ENCODE results near the gene KRTAP4-16. TPM values are rescaled to one million over a fixed set of nuclear protein-coding genes. Genes with fewer than 3 reads are reported as not detected.
"Not testable (repeated sequence)": the region's sequence is repeated elsewhere in the genome, so short reads cannot be mapped to it uniquely, and the experiment has no call there.

The KRTAP4-16 gene
- total and polyA plus RNA-seq, 9 donors: not detected

DNA sequence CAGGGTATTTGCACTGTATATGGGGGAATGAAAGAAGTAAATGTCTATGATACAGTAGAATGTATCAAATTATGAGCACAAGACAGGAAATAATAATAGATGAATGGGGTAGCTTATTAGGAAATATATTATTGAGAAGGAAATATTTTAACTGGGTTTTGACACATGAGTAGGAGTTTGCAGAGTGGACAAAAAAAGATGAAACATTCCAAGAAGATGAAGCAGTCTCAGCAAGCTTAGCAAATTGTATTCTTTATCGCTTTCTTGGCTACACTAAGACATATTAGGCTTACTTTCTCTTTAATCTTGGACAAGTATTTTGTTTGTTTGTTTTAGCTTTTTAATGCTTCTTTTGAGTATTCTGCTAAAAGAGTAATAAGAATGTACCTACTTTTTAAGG lies 1.9 kb upstream of the KRTAP4-16 start:
- no peaks in the 10 kb centered on the region for H3K9me3 ChIP-seq (replicated peaks; ENCODE audit: control insufficient read depth, low read depth, low read length)
- DNase-seq: no peak
- no CpG with 5 or more reads among the region's 1 CpG for WGBS (ENCODE audit: insufficient coverage)
- H3K4me1 ChIP-seq (ENCODE audit: control insufficient read depth, insufficient read depth, low read length): no peaks in the 10 kb centered on the region
- H3K4me3 ChIP-seq (ENCODE audit: low read length): no peak overlapping the region
- H3K27me3 ChIP-seq (ENCODE audit: control insufficient read depth, insufficient read depth, low read length): no peaks in the 10 kb centered on the region
- H3K36me3 ChIP-seq (ENCODE audit: control insufficient read depth, insufficient read depth, low read length): no peaks in the 10 kb centered on the region
- H3K27ac ChIP-seq (ENCODE audit: low read length): no peak overlapping the region

DNA sequence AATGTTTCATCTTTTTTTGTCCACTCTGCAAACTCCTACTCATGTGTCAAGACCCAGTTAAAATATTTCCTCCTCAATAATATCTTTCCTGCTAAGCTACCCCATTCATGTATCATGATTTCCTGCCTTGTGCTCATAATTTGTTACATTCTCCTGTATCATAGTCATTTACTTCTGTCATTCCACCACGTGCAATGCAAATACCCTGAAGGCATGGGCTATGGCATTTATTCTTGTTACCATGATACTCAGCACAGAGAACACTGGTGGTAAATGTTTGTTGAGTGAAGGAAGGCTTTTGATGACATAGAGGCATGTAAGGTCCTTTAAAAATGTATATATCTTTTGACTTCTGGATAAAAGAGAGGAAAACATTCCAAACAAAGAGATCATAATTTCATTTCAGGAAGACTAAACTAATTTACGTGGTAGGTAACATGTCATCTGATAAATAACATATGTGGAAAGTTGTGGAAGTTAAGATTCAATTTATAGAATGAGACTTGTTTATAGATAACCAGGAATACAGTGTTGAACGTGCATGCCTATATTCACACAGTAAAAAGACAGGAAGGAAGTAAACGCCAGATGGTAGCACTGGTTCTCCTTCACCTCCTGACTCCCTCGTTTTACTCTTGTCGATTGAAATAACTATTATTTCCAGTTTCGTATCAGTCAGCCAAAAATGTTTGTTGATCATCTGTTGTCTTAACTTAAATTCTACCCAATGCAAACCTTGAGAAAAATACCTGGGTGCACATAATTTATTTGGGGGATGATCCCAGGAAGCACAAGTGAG lies 2.1 kb downstream of the KRTAP4-16 start:
- WGBS (ENCODE audit: insufficient coverage): no CpG with 5 or more reads among the region's 7 CpGs
- not testable (repeated sequence) for DNase-seq

DNA sequence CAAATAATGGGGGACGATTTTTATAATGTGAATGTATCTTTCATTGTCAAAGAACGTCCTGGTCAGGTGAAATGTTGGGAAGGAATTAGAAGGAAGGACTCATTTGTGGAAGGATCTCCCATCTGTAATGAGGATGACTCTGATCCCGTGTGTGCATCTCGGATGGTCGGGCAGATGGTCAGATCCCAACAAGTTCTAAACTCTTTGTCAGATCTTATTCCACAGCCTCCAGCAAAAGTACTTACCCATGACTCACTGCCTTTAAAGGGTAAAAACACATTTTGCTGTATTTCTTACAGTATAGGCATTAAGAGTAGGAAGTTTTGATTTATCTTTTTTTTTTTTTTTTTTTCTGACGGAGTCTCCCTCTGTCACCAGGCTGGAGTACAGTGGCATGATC lies 3.5 kb downstream of the KRTAP4-16 start:
- no peaks in the 10 kb centered on the region for H3K4me1 ChIP-seq (ENCODE audit: control insufficient read depth, insufficient read depth, low read length)
- H3K27me3 ChIP-seq (ENCODE audit: control insufficient read depth, insufficient read depth, low read length): no peaks in the 10 kb centered on the region
- DNase-seq: no peak
- H3K27ac ChIP-seq (ENCODE audit: low read length): no peak overlapping the region
- H3K4me3 ChIP-seq (ENCODE audit: low read length): no peak overlapping the region
- no CpG with 5 or more reads among the region's 6 CpGs for WGBS (ENCODE audit: insufficient coverage)
- H3K9me3 ChIP-seq (replicated peaks; ENCODE audit: control insufficient read depth, low read depth, low read length): no peaks in the 10 kb centered on the region
- no peaks in the 10 kb centered on the region for H3K36me3 ChIP-seq (ENCODE audit: control insufficient read depth, insufficient read depth, low read length)

More for the DNA sequence above, 2.1 kb downstream of the KRTAP4-16 start:
- H3K27ac ChIP-seq (ENCODE audit: low read length); H3K27me3 ChIP-seq (ENCODE audit: control insufficient read depth, insufficient read depth, low read length); H3K36me3 ChIP-seq (ENCODE audit: control insufficient read depth, insufficient read depth, low read length); H3K4me1 ChIP-seq (ENCODE audit: control insufficient read depth, insufficient read depth, low read length); H3K9me3 ChIP-seq (replicated peaks; ENCODE audit: control insufficient read depth, low read depth, low read length); H3K4me3 ChIP-seq (ENCODE audit: low read length): not testable (repeated sequence)

DNA sequence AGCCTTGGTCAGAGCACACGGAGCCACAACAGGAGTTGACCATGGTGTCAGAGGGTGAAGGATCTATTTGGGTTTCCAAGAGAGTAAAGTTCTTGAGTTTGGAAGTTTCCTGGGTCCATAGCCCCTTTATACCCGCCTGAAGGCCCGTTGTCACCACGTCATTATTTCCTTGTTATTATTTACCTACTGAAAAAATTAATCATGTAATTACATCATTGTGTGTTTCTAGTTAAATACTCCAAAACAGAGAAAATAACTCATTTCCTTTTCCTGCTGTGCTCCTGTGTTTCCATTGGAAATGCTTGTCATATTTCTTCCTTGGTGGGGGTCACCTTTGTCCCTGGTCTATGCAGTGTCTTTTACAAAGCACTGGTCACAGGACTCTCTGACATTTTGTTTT lies 4.0 kb downstream of the KRTAP4-16 start, which contains the start of gene KRTAP4-8:
Gene KRTAP4-8 (minus strand): TSS at position 101 of the 400 bp plus-strand sequence. CDS start 58 bp downstream, at position 43.
- WGBS (ENCODE audit: insufficient coverage): 50% methylated on average over 1 of the region's 4 CpGs
- H3K9me3 ChIP-seq (replicated peaks; ENCODE audit: control insufficient read depth, low read depth, low read length): no peaks in the 10 kb centered on the region

DNA sequence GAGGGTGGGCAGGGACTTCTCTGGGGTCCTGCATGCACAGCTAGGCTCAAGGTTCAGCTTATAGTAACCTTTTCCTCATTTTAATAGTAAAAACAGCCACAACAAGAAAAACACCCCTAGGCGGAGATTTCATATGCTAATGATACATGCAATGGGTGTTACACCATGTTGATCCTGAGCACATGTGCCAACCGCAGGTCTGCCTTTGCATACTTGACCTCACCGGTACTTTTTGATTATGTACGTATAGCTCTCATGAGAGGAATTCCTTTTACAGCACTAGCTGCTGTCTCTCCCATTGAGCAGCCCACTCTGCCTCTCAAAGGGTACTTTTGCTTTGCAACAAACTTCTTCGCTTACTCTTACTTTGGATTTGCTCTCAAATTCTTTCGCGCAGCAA lies 6.0 kb downstream of the KRTAP4-16 start:
- Histone ChIP-seq H3K27me3 (ENCODE audit: control insufficient read depth, insufficient read depth, low read length) (no peaks in the 10 kb centered on the region), H3K27ac (ENCODE audit: low read length) (no peak overlapping the region), H3K9me3 (replicated peaks; ENCODE audit: control insufficient read depth, low read depth, low read length) (no peaks in the 10 kb centered on the region), H3K4me1 (ENCODE audit: control insufficient read depth, insufficient read depth, low read length) (no peaks in the 10 kb centered on the region), H3K36me3 (ENCODE audit: control insufficient read depth, insufficient read depth, low read length) (no peaks in the 10 kb centered on the region), H3K4me3 (ENCODE audit: low read length) (no peak overlapping the region)
- WGBS (ENCODE audit: insufficient coverage): 86% methylated on average over 5 of the region's 7 CpGs
- no peak for DNase-seq

More for the DNA sequence above, 4.0 kb downstream of the KRTAP4-16 start, which contains the start of gene KRTAP4-8:
- Histone ChIP-seq H3K4me1 (ENCODE audit: control insufficient read depth, insufficient read depth, low read length) (no peaks in the 10 kb centered on the region), H3K4me3 (ENCODE audit: low read length) (no peak within 1 kb of the TSS), H3K27me3 (ENCODE audit: control insufficient read depth, insufficient read depth, low read length) (no peaks in the 10 kb centered on the region), H3K27ac (ENCODE audit: low read length) (no peak within 1 kb of the TSS), H3K36me3 (ENCODE audit: control insufficient read depth, insufficient read depth, low read length) (no peaks in the 10 kb centered on the region)
- DNase-seq: no peak

DNA sequence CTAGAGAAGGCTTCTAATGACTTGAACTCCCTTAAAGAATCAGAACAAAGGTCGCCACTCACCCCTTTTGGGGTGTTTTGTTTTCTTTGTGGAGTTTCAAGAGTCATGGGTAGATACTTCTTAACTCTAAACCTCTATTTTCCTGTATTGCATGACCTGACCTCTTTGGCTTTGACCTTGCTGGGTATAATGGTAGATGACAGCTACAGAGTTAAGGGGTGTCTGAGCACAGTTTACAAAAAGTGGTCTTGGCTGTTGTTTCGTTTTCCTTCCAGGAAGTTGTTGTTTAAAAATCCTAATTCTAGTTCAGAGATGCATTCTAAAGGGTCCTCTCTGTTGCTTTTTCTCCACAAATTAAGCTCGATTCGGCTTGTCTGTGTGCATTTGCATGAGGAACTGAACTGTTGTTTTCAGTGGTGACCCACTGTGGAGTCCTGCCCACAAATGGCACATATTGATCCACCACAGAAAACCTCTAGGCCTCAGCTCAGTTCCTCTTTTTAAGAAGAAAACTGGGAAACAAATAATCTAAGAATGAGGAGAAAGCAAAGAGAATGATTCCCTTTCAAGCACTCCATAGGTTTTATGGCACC lies 13.2 kb downstream of the KRTAP4-16 start:
- H3K27me3 ChIP-seq (ENCODE audit: control insufficient read depth, insufficient read depth, low read length); DNase-seq; H3K27ac ChIP-seq (ENCODE audit: low read length); H3K4me3 ChIP-seq (ENCODE audit: low read length); H3K4me1 ChIP-seq (ENCODE audit: control insufficient read depth, insufficient read depth, low read length); H3K9me3 ChIP-seq (replicated peaks; ENCODE audit: control insufficient read depth, low read depth, low read length); H3K36me3 ChIP-seq (ENCODE audit: control insufficient read depth, insufficient read depth, low read length): not testable (repeated sequence)
- no CpG with 5 or more reads among the region's 4 CpGs for WGBS (ENCODE audit: insufficient coverage)

DNA sequence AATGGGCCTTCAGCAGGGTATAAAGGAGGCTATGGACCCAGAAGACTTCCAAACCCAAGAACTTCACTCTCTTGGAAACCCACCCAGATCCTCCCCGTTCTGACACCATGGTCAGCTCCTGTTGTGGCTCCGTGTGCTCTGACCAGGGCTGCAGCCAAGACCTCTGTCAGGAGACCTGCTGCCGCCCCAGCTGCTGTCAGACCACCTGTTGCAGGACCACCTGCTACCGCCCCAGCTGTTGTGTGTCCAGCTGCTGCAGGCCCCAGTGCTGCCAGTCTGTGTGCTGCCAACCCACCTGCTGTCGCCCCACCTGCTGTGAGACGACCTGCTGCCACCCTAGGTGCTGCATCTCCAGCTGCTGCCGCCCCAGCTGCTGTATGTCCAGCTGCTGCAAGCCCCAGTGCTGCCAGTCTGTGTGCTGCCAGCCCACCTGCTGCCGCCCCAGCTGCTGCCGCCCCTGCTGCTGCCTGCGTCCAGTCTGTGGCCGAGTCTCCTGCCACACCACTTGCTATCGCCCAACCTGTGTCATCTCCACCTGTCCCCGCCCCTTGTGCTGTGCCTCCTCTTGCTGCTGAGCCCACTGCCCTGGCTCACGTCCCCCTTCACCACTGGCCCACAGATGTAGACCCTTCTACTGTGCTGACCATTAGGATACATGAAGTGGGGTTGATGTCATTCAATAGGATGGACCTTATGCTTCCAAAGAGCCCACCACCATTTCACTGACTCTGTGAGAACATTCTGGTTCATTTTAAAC lies 17.7 kb downstream of the KRTAP4-16 start, which contains the start of gene KRTAP4-7:
Gene KRTAP4-7 (plus strand): TSS at position 51 of the 757 bp plus-strand sequence. CDS start 57 bp downstream, at position 108.
- H3K9me3 ChIP-seq (replicated peaks; ENCODE audit: control insufficient read depth, low read depth, low read length); DNase-seq; H3K27ac ChIP-seq (ENCODE audit: low read length); H3K4me1 ChIP-seq (ENCODE audit: control insufficient read depth, insufficient read depth, low read length); H3K36me3 ChIP-seq (ENCODE audit: control insufficient read depth, insufficient read depth, low read length); H3K27me3 ChIP-seq (ENCODE audit: control insufficient read depth, insufficient read depth, low read length); H3K4me3 ChIP-seq (ENCODE audit: low read length): not testable (repeated sequence)
- WGBS (ENCODE audit: insufficient coverage): 72% methylated on average over 10 of the region's 14 CpGs

DNA sequence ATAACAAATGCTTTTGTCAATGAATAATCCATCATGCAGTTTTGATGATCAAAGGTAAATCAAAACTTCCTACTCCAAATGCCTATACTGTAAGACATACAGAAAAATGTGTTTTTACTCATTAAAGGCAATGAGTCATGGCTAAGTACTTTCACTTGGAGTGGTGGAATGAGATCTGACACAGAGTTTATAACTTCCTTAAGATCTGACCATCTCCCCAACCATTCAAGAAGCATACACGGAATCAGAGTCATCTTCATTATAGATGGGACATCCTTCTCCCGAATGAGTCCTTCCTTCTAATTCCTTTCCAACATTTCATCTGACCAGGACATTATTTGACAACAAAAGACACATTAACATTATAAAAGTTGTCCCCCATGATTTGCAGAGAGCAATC lies 18.6 kb downstream of the KRTAP4-16 start:
- H3K27me3 ChIP-seq (ENCODE audit: control insufficient read depth, insufficient read depth, low read length); H3K4me1 ChIP-seq (ENCODE audit: control insufficient read depth, insufficient read depth, low read length); H3K9me3 ChIP-seq (replicated peaks; ENCODE audit: control insufficient read depth, low read depth, low read length); DNase-seq; H3K27ac ChIP-seq (ENCODE audit: low read length); H3K36me3 ChIP-seq (ENCODE audit: control insufficient read depth, insufficient read depth, low read length); H3K4me3 ChIP-seq (ENCODE audit: low read length): not testable (repeated sequence)
- WGBS (ENCODE audit: insufficient coverage): no CpG with 5 or more reads among the region's 2 CpGs

DNA sequence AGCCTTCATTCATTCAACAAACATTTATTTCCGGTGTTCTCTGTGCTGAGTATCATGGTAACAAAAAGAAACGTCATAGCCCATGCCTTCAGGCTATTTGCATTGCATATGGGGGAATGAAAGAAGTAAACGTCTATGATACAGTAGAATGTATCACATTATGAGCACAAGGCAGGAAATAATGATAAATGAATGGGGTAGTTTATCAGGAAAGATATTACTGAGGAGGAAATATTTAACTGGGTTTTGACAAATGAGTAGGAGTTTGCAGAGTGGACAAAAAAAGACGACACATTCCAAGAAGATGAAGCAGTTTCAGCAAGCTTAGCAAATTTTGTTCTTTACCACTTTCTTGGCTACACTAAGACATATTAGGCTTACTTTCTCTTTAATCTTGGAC lies 19.4 kb downstream of the KRTAP4-16 start:
- H3K4me1 ChIP-seq (ENCODE audit: control insufficient read depth, insufficient read depth, low read length): no peaks in the 10 kb centered on the region
- H3K27me3 ChIP-seq (ENCODE audit: control insufficient read depth, insufficient read depth, low read length): no peaks in the 10 kb centered on the region
- WGBS (ENCODE audit: insufficient coverage): 75% methylated on average over 1 of the region's 4 CpGs
- no peak overlapping the region for H3K27ac ChIP-seq (ENCODE audit: low read length)
- DNase-seq: no peak
- H3K36me3 ChIP-seq (ENCODE audit: control insufficient read depth, insufficient read depth, low read length): no peaks in the 10 kb centered on the region
- H3K4me3 ChIP-seq (ENCODE audit: low read length): no peak overlapping the region
- no peaks in the 10 kb centered on the region for H3K9me3 ChIP-seq (replicated peaks; ENCODE audit: control insufficient read depth, low read depth, low read length)

DNA sequence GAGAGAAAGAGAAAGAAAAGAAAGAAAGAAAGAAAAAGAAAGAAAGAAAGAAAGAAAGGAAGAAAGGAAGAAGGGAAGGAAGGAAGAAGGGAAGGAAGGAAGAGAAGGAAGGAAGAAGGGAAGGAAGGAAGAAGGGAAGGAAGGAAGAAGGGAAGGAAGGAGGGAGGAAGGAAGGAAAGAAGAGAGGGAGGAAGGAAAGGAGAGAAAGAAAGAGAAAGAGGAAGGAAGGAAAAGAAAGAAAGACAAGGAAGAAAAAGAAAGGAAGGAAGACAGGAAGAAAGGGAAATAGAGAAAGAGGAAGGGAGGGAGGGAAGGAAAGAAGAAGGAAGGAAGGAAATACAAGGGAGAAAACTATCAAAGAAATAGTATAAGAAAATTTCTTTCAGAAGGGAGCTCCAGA lies 25.2 kb downstream of the KRTAP4-16 start:
- no peaks in the 10 kb centered on the region for H3K4me1 ChIP-seq (ENCODE audit: control insufficient read depth, insufficient read depth, low read length)
- no peaks in the 10 kb centered on the region for H3K36me3 ChIP-seq (ENCODE audit: control insufficient read depth, insufficient read depth, low read length)
- no peak for DNase-seq
- H3K4me3 ChIP-seq (ENCODE audit: low read length): no peak overlapping the region
- H3K27me3 ChIP-seq (ENCODE audit: control insufficient read depth, insufficient read depth, low read length): no peaks in the 10 kb centered on the region
- no peak overlapping the region for H3K27ac ChIP-seq (ENCODE audit: low read length)
- no peaks in the 10 kb centered on the region for H3K9me3 ChIP-seq (replicated peaks; ENCODE audit: control insufficient read depth, low read depth, low read length)

Measured in muscle of leg (tissue), 11 donors.